ENCODE data around the gene SPON2. TPM values are rescaled to one million over a fixed set of nuclear protein-coding genes. Genes with fewer than 3 reads are reported as not detected.

SPON2 gene
- total RNA-seq, 1 donor = 21.1 TPM

DNA sequence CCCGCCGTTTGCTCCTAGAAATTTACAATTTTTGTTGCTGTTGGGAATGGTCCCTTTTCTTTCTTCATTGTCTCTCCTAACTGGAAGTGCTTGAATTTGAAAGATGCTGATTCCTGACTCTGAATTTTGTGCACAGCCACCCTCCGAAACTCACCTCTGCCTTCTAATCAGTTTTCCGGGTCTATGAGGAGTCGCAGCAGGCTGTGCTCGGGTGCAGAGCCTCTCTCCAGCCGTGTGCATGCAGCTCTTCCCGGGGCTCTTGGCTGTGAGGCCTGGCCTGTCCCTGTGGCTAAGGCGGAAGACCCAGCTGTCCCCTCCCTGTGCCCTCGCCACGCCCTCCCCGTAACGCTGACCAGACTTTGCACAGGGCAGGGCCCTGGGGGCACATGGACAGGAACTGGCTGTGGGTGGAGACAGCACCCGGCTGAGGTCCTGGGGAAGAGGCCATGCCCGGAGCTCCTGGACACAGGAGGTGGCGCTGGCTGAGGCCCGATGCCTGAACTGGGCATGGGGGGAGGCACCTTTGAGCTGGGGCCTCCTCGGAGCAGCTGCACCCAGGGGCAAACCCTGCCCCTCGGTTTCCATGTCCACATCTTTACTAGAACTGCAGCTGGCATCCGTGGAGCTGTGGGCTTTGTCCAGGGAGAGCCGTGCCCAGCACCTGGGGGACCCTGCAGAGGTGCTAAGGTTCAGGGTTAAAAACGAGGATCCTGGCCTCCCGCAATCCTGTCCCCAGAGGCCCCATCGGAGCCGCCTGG, 32.6 kb upstream of the SPON2 start:
- H3K4me3 ChIP-seq (ENCODE audit: low read depth, low read length) = no peak overlapping the region
- DNase-seq (ENCODE audit: low read depth) = no peak
- TF ChIP-seq, protein P1, sequence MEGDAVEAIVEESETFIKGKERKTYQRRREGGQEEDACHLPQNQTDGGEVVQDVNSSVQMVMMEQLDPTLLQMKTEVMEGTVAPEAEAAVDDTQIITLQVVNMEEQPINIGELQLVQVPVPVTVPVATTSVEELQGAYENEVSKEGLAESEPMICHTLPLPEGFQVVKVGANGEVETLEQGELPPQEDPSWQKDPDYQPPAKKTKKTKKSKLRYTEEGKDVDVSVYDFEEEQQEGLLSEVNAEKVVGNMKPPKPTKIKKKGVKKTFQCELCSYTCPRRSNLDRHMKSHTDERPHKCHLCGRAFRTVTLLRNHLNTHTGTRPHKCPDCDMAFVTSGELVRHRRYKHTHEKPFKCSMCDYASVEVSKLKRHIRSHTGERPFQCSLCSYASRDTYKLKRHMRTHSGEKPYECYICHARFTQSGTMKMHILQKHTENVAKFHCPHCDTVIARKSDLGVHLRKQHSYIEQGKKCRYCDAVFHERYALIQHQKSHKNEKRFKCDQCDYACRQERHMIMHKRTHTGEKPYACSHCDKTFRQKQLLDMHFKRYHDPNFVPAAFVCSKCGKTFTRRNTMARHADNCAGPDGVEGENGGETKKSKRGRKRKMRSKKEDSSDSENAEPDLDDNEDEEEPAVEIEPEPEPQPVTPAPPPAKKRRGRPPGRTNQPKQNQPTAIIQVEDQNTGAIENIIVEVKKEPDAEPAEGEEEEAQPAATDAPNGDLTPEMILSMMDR (IDR thresholded peaks at IDR 0.05; ENCODE audit: insufficient read depth, low read length) = no peak

GRCh38 chr4:1204286-1204827, 32.0 kb upstream of the SPON2 start:
- H3K4me3 ChIP-seq (ENCODE audit: low read depth, low read length) = no peak overlapping the region
- TF ChIP-seq, protein P1 (IDR thresholded peaks at IDR 0.05; ENCODE audit: insufficient read depth, low read length) = no peak
- no peak for DNase-seq (ENCODE audit: low read depth)

DNA sequence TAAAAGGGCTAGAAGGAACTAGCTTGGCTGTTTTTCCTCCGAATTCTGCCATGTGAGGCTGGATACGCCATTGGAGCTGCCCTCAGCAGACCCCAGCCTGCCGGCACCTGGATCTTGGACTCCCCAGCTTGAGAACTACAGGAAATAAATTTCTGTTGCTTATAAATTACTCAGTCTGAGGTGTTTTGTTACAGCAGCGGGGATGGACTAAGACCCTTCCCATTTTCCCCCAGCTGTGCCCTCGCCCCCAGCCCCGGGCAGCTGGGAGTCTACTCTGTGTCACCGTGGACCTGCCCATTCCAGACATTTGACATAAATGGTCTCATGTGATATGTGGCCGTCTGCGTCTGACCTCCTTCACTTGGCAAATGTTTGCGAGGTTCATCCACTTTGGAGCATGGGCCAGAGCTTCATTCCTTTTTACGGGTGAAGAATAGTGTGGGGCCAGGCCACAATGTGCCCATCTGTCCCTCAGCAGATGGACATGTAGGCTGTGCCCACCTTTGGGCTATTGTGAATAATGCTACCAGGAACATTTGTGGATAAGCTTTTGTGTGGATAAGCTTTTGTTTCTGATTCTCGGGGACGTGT, 30.7 kb upstream of the SPON2 start:
- no peak for DNase-seq (ENCODE audit: low read depth)
- H3K4me3 ChIP-seq (ENCODE audit: low read depth, low read length) = no peak overlapping the region
- TF ChIP-seq, protein P1 (IDR thresholded peaks at IDR 0.05; ENCODE audit: insufficient read depth, low read length) = no peak

DNA sequence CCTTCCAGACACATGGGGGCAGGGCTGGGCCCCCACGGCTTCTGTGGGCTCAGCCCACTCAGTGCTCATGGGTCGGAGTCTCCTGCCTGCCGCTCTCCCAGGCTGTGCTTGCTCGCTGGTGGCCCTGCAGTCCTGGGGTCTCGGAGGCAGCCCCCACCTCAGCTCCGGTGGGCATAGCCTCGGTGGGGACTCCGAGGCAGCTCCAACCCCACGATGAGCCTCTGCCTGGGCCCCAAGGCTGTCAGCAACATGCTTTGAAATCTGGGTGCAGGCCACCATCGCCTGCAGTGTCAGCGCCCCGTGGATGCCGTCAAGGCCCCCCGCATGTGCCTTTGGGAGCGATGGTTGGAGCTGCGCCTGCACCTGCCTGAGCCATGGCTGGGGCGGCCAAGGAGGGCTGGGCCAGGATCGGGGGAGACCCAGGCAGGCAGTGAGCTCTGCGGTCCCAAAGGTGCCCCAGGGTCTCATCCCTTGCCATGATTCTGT, 30.2 kb upstream of the SPON2 start:
- TF ChIP-seq, protein P1 (IDR thresholded peaks at IDR 0.05; ENCODE audit: insufficient read depth, low read length) = no peak
- H3K4me3 ChIP-seq (ENCODE audit: low read depth, low read length) = no peak overlapping the region
- DNase-seq (ENCODE audit: low read depth) = no peak

- TF ChIP-seq, protein P1 (IDR thresholded peaks at IDR 0.05; ENCODE audit: insufficient read depth, low read length) = no peak
- H3K4me3 ChIP-seq (ENCODE audit: low read depth, low read length) = no peak overlapping the region
- no peak for DNase-seq (ENCODE audit: low read depth)
Measured at GRCh38 chr4:1201851-1202525, 29.6 kb upstream of the SPON2 start.

- TF ChIP-seq, protein P1 (IDR thresholded peaks at IDR 0.05; ENCODE audit: insufficient read depth, low read length) = no peak
- DNase-seq (ENCODE audit: low read depth) = peak; percentile 83
- H3K4me3 ChIP-seq (ENCODE audit: low read depth, low read length) = no peak overlapping the region
Measured at GRCh38 chr4:1200425-1201035, 28.1 kb upstream of the SPON2 start.

All from fibroblast of the aortic adventitia (primary cell).